Gastrocnemius medialis (tissue), 4 donors: ENCODE data around the gene MCUR1.

Experiments used
- POLR2A ChIP-seq, 2 donors: fragments of 450-650 bp; IDR thresholded peaks; one replicate each; pipeline ENCODE4 v1.6.1; 2017; ENCODE audit warnings: antibody characterized with exemption in 2 of 2, mild to moderate bottlenecking in 2 of 2, moderate library complexity in 2 of 2
- TF ChIP-seq, protein P1 (sequence below), 5 experiments: fragments of 450-650 bp in 3 of 5; fragments of 200-600 bp in 2 of 5; sonication (generic) in 2 of 5; IDR thresholded peaks in 4 of 5; conservative IDR thresholded peaks in 1 of 5; 1 replicate in 4 of 5; 2 replicates in 1 of 5; pipeline ENCODE4 v1.5.1; 2016 to 2019; ENCODE audit warnings: antibody characterized with exemption in 5 of 5, mild to moderate bottlenecking in 3 of 5, moderate library complexity in 3 of 5

GRCh38 chr6:13765570-13765969 is 48.8 kb downstream of the MCUR1 start:
- TF ChIP-seq POLR2A (IDR thresholded peaks at IDR 0.05) = no peak
- TF ChIP-seq, protein P1, sequence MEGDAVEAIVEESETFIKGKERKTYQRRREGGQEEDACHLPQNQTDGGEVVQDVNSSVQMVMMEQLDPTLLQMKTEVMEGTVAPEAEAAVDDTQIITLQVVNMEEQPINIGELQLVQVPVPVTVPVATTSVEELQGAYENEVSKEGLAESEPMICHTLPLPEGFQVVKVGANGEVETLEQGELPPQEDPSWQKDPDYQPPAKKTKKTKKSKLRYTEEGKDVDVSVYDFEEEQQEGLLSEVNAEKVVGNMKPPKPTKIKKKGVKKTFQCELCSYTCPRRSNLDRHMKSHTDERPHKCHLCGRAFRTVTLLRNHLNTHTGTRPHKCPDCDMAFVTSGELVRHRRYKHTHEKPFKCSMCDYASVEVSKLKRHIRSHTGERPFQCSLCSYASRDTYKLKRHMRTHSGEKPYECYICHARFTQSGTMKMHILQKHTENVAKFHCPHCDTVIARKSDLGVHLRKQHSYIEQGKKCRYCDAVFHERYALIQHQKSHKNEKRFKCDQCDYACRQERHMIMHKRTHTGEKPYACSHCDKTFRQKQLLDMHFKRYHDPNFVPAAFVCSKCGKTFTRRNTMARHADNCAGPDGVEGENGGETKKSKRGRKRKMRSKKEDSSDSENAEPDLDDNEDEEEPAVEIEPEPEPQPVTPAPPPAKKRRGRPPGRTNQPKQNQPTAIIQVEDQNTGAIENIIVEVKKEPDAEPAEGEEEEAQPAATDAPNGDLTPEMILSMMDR (IDR thresholded peaks at IDR 0.05 in 4 of 5, conservative IDR thresholded peaks at IDR 0.05 in 1 of 5) = no peak
